ENCODE results near the gene PDCD1LG2. TPM values are rescaled to one million over a fixed set of nuclear protein-coding genes. Genes with fewer than 3 reads are reported as not detected.
"Not testable (repeated sequence)": the region's sequence is repeated elsewhere in the genome, so short reads cannot be mapped to it uniquely, and the experiment has no call there.

Gene PDCD1LG2
- total RNA-seq, 1 donor, result 59.6 TPM

GRCh38 chr9:5577225-5577624, 66.9 kb downstream of the PDCD1LG2 start:
- no peak overlapping the region for H3K4me3 ChIP-seq (ENCODE audit: low read depth, low read length)
- TF ChIP-seq CTCF (IDR thresholded peaks at IDR 0.05; ENCODE audit: insufficient read depth, low read depth, low read length), result no peak
- DNase-seq (ENCODE audit: low read depth), result no peak

- no peak for DNase-seq (ENCODE audit: low read depth)
- no peak for TF ChIP-seq CTCF (IDR thresholded peaks at IDR 0.05; ENCODE audit: insufficient read depth, low read depth, low read length)
- H3K4me3 ChIP-seq (ENCODE audit: low read depth, low read length), result no peak overlapping the region
These were observed 67.8 kb downstream of the PDCD1LG2 start for GRCh38 chr9:5578018-5578697.

GRCh38 chr9:5578698-5579085, 68.4 kb downstream of the PDCD1LG2 start:
- no peak for TF ChIP-seq CTCF (IDR thresholded peaks at IDR 0.05; ENCODE audit: insufficient read depth, low read depth, low read length)
- no peak overlapping the region for H3K4me3 ChIP-seq (ENCODE audit: low read depth, low read length)
- DNase-seq (ENCODE audit: low read depth), result no peak

- H3K4me3 ChIP-seq (ENCODE audit: low read depth, low read length), result no peak overlapping the region
- TF ChIP-seq CTCF (IDR thresholded peaks at IDR 0.05; ENCODE audit: insufficient read depth, low read depth, low read length), result no peak
- peak; percentile 25 for DNase-seq (ENCODE audit: low read depth)
These were observed 69.5 kb downstream of the PDCD1LG2 start for GRCh38 chr9:5579881-5580280.

GRCh38 chr9:5580650-5581049, 70.3 kb downstream of the PDCD1LG2 start:
- TF ChIP-seq CTCF (IDR thresholded peaks at IDR 0.05; ENCODE audit: insufficient read depth, low read depth, low read length), result no peak
- no peak for DNase-seq (ENCODE audit: low read depth)
- no peak overlapping the region for H3K4me3 ChIP-seq (ENCODE audit: low read depth, low read length)

GRCh38 chr9:5581706-5582105, 71.4 kb downstream of the PDCD1LG2 start:
- DNase-seq (ENCODE audit: low read depth); H3K4me3 ChIP-seq (ENCODE audit: low read depth, low read length): not testable (repeated sequence)

GRCh38 chr9:5582835-5583195, 72.5 kb downstream of the PDCD1LG2 start:
- no peak for TF ChIP-seq CTCF (IDR thresholded peaks at IDR 0.05; ENCODE audit: insufficient read depth, low read depth, low read length)
- H3K4me3 ChIP-seq (ENCODE audit: low read depth, low read length), result no peak overlapping the region

More at GRCh38 chr9:5582835-5583195, 72.5 kb downstream of the PDCD1LG2 start:
- DNase-seq (ENCODE audit: low read depth), result peak; percentile 77
